GM19023 (cell line): ENCODE data around the gene ARHGEF37.
A peak's percentile ranks its signal among the peaks of the same experiment; 100 is the strongest.
"Not testable (repeated sequence)": the region's sequence is repeated elsewhere in the genome, so short reads cannot be mapped to it uniquely, and the experiment has no call there.

Source experiments
- ATAC-seq: cut with Tn5 transposase; IDR thresholded peaks from one replicate; pipeline ENCODE4 v1.9.1; 2021; ENCODE audit warnings: mild to moderate bottlenecking, moderate library complexity; ENCODE audit not compliant: unreplicated experiment

The ARHGEF37 gene

DNA sequence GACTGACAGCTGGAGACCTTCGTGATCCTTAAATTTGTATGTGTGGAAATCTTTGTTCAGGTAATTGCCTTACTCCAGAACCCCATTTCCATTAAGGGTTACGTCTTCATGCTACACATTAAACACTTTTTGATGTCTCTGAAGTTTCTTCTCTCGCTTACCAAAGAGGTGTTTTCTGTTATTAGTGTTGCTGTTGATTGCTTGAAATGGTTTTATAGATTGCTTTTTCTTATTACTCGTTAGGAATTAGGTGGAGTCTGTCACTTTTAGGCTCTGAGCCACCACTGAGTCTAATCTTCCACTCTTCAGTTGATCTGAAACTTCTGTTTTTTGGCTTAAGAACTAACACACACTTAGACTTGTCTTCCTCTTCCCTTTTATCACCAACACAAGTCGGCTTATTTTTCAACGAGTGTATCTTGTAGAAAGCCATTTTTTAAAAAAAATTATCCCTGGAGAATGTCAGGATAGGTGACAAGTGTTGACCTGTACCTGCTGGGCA, 86.6 kb downstream of the ARHGEF37 start:
- no peak for ATAC-seq

DNA sequence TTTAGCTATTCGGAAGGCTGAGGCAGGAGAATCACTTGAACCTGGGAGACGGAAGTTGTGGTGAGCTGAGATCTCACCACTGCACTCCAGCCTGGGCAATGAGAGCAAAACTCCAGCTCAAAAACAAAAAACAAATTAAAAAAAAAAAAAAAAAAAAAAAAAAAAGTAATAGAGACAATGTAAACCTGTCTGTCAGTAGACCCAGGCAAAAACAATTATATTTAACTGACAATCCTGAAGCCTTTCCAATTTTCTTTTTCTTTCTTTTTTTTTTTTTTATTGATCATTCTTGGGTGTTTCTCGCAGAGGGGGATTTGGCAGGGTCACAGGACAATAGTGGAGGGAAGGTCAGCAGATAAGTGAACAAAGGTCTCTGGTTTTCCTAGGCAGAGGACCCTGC, 88.0 kb downstream of the ARHGEF37 start:
- not testable (repeated sequence) for ATAC-seq

DNA sequence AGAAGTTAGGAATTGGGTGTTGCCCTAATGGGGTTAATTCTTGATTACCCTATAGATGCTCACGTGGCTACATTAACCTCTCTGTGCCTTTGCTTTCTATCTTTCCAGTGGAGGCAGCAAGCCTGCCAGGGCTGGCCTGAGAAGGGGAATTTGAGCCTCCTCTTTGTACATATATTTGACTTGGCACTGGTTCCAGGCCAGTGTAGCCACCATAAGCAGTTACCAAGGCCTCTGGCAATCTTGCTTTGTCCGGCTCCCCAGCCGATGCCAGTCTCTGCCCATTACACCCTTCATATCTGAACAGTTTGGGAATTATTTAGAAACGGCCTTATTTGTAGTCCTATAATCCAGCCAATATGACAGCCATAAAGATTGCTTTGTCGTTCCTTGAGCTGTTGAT, 90.2 kb downstream of the ARHGEF37 start:
- ATAC-seq = no peak

DNA sequence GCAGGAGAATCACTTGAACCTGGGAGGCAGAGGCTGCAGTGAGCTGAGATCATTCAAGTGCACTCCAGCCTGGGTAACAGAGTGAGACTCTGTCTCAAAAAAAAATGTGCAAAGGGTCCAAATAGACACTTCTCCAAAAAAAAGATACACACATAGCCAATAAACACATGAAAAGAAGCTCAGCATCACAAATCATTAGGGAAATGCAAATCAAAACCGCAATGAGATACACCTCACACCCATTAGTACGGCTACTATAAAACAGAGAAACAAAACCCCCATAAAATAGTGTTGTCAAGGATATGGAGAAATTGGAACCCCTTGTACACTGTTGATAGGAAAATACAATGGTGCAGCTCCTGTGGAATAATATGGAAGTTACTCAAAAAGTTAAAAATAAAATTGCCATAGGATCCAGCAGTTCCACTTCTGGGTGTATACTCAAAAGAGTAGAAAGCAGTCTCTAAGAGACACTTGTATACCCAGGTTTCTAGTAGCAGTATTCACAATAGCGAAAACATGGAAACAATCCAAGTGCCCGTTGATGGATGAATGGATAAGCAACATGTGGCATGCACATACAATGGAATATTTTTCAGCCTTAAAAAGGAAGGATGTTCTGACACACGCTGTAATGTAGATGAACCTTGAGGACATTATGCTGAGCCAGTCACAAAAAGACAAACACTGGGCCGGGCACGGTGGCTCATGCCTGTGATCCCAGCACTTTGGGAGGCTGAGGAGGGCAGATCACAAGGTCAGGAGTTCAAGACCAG, 91.6 kb downstream of the ARHGEF37 start:
- no peak for ATAC-seq

DNA sequence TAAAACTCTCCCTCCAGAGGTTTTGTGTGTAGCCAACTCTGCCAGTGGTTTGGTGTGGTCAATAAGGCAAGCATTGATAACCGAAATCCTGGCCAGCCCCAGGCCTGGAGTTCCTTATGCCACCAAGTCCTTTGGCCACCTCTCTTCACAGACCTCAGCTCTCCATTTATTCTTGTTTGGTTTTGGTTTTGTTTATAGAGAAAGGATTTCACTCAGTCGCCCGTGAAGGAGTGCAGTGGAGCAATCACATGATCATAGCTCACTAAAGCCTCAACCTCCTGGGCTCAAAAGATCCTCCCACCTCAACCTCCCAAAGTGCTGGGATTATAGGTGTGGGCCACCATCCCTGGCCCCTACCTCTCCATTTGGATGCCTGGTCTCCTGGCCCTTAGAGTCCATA, 93.4 kb downstream of the ARHGEF37 start:
- no peak for ATAC-seq

DNA sequence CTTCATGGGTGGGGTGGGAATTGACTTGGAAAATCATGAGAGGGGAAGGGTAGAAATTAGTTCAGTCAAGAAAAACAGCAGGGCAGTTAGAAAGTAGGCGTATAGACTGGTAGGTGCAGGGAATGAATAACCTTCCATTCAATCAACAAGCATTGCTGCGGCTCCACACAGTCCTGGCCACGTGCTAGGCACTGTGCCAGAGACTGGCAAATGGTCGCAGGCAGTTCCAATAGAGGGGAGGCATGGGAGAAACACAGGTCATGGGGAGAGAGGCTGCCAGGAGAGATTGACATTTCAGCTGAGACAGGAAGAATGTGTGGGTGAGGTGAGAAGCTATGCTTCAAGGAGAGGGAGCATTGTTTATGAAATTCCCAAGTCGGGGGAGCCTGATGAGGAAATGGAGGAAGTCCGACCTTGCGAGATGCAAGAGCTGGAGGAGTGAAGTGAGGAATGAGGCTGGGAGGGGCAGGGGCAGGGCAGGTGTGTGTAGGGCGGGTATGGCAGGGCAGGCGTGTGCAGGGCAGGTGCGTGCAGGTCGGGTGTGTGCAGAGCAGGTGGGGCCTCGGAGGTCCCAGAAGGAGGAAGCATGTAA, 94.4 kb downstream of the ARHGEF37 start:
- no peak for ATAC-seq

DNA sequence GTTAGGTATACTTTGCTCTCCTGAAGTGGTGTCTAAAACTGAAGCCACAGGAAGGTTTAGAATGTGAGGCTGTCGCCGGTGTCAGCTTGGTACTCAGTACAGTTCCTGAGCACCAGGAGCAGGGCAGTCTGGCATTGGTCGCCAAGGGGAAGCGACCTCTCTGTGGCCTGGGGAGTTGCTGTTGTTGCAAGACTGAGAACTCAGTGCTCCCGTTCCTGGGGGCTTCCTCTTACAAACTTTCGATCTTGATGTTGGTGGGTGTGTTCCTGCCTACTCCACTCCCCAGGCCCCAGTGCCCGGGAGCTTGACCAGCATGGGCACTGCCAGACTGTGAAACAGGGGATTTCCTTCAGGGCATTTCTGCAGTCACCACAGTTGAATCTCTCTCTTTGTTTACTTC, 96.4 kb downstream of the ARHGEF37 start:
- ATAC-seq = no peak

DNA sequence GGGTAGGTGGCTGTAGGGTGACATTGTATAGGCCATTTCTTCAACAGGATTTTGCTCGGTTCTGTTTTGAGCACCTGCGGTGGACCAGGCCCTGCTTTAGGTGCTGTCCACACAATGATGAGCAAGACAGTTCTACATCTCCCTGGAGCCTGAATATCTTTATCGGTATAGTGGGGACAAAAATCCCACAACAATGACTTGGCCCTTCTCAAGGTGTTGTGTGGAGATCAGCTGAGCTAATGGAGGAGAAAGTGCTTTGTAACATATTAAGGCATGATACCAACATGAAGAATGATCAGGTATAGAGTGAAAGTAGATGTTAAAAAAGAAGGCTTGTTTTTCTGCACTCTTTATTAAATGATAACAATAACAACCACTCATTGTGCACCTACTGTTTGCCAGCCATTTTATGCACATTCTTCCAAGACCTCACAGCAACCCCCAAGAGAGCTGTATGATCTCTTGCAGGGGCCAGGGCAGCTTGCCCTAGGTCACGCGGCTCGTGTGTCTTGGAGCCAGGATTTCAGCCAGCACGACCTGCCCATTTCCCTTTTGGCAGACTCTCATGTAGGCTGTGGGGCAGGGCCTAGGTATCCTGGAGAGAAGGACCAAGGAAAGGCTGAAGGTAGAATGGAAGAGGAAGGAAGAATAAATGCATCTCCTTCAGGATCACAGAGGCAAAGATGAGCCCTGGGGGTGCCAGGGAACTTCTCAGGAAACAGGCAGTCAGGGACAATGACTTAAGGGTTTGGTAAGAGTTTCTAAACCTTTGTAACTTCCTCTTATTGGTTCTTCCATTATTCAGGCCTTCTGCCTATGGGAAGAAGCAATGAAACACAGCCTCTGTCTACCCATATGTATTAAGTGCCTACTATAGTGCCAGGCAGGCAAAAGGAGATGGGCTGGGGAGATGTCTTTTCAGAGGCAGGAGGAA, 98.8 kb downstream of the ARHGEF37 start:
- ATAC-seq = peak; percentile 44

DNA sequence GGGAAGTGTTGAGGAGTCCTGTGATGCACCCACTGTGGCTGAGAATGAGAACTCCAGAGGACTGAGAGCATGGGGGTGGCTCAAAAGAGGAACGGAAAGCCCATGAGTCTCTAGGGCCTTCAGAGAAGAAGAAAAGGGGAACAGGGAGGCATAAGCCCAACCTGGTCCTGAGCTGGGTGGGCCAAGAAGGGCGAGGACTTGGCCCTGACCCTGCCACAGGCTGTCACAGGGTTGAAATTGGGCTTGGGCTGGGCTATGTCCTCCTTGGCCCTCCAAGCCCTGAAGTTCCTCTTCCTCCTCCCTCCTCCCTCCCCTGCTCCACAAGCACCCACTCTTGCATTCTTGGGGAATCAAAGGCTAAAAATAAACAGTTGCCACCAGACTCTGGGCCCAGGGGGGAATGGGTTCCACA, 99.5 kb downstream of the ARHGEF37 start:
- ATAC-seq = peak; percentile 98

DNA sequence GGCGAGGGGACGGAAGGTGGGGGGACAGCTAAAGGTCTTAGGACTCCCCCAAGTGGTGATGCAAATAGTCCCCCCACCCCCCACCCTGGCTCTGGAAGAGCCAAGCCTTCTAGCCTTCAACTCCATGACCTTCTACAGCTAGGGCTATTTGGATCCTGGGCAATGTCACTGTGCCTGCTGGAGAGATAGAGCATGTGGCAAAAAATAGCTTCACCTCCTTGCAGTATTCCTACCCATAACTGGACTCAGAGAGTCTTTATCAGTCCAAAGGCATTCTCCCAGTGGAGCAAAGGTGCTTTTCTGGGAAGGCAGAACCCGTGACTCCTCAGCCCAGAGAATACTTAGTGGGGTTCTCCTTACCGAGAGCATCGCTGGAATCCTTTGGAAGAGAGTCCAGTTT, 100.0 kb downstream of the ARHGEF37 start:
- ATAC-seq = no peak

DNA sequence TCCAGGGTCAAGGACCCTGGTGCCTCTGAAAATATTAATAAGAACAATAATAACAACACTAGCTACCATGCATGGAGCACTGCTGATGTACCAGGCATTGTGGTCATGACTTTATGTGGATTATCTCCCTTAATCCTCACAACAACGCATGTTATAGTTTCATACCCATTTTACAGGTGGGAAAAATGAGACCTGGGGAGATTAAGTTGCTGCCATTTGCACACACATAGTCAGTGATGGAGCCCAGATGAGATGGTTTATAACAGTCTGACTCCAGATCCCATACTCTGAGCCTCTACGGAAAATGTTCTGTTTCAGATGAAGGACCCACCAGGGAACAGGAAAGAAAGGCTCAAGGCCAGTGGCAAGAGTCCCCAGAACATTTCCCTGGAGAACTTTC, 100.6 kb downstream of the ARHGEF37 start:
- no peak for ATAC-seq

DNA sequence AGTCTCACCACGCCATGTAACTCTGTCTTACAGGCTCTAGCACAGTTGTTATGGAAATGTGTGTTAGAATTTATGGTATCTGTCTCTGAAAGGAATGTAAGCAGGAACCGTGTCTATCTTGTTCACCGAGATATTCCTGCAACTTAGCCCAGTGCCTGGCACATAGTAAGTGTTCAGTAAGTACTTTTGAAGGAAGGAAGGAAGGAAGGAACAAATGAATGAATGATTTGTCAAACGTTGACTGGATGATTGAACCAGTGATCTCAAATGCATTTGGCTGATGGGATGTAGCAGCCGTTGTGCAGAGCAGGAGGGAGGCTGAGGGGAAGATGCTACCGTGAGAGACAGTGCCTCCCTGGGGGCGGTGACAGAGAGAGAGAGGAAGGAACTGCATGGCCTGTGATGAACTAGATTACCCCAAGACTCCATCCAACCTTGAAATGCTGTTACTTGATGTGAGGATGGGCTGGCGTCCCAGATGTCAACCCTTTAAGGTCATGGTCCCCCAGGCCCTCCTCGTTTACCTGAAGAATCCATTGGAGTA, 101.3 kb downstream of the ARHGEF37 start:
- ATAC-seq = no peak

DNA sequence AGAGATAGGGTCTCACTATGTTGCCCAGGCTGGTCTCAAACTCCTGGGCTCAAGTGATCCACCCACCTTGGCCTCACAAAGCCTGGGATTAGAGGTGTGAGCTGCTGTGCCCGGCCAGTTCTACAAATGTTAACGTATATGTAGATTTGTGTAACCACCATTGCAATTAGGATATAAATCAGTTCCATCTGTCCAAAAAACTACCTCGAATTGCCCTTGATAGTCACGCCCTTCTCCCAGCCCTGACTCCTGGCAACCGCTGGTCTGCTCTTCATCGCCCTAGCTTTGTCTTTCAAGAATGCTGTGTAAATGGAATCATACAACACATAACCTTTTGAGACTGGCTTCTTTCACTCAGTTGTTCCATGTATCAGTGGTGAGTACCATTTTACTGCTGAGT, 102.7 kb downstream of the ARHGEF37 start:
- no peak for ATAC-seq

DNA sequence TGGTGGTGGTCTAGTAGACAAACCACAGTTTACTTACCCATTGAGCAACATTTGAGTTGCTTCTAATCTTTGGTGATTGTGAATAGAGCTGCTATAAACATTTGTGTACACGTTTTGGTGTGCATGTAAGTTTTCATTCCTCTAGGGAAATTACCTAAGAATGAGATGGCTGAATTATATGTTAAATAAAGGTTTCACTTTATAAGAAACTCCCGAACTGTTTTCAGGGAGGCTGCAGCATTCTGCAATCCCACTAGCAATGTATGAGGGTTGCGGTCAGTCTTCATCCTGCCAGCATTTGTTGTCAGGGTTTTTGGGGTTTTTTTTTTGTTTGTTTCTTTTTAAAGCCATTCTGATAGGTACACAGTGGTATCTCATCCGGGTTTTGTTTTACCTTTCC, 103.1 kb downstream of the ARHGEF37 start:
- ATAC-seq = no peak
